ENCODE results near the gene CATSPERE.
A peak's percentile ranks its signal among the peaks of the same experiment; 100 is the strongest.
"Not testable (repeated sequence)": the region's sequence is repeated elsewhere in the genome, so short reads cannot be mapped to it uniquely, and the experiment has no call there.

The CATSPERE gene

GRCh38 chr1:244645890-244646289 lies 184.8 kb downstream of the CATSPERE start:
- TF ChIP-seq GATA1 (IDR thresholded peaks at IDR 0.05; ENCODE audit: low read depth, low read length) (no peak), POLR2A (IDR thresholded peaks at IDR 0.05; ENCODE audit: low read length) (no peak)

GRCh38 chr1:244647819-244648218 lies 186.7 kb downstream of the CATSPERE start:
- TF ChIP-seq GATA1 (IDR thresholded peaks at IDR 0.05; ENCODE audit: low read depth, low read length) (no peak), POLR2A (IDR thresholded peaks at IDR 0.05; ENCODE audit: low read length) (no peak)
- DNase-seq: no peak

More at GRCh38 chr1:244645890-244646289, 184.8 kb downstream of the CATSPERE start:
- no peak for DNase-seq

GRCh38 chr1:244651956-244652622 lies 191.0 kb downstream of the CATSPERE start:
- TF ChIP-seq GATA1 (IDR thresholded peaks at IDR 0.05; ENCODE audit: low read depth, low read length): no peak
- no peak for TF ChIP-seq POLR2A (IDR thresholded peaks at IDR 0.05; ENCODE audit: low read length)

GRCh38 chr1:244652623-244653438 lies 191.8 kb downstream of the CATSPERE start, which contains the start of gene DESI2:
TSS of gene DESI2 (plus strand) at chr1:244653126. CDS start at chr1:244653314, 188 bp downstream.
- peak; percentile 99 for DNase-seq
- TF ChIP-seq GATA1 (IDR thresholded peaks at IDR 0.05; ENCODE audit: low read depth, low read length) (no peak), POLR2A (IDR thresholded peaks at IDR 0.05; ENCODE audit: low read length) (peak; percentile 95)

More at GRCh38 chr1:244651956-244652622, 191.0 kb downstream of the CATSPERE start:
- no peak for DNase-seq

- TF ChIP-seq GATA1 (IDR thresholded peaks at IDR 0.05; ENCODE audit: low read depth, low read length) (no peak), POLR2A (IDR thresholded peaks at IDR 0.05; ENCODE audit: low read length) (no peak)
- DNase-seq: peak; percentile 51 to 71
Observed at GRCh38 chr1:244653439-244654107, 192.5 kb downstream of the CATSPERE start.

- TF ChIP-seq POLR2A (IDR thresholded peaks at IDR 0.05; ENCODE audit: low read length): no peak
- TF ChIP-seq GATA1 (IDR thresholded peaks at IDR 0.05; ENCODE audit: low read depth, low read length): no peak
- DNase-seq: peak; percentile 23 to 46
Observed at GRCh38 chr1:244654108-244655038, 193.3 kb downstream of the CATSPERE start.

GRCh38 chr1:244655186-244655585 lies 194.1 kb downstream of the CATSPERE start:
- TF ChIP-seq GATA1 (IDR thresholded peaks at IDR 0.05; ENCODE audit: low read depth, low read length) (no peak), POLR2A (IDR thresholded peaks at IDR 0.05; ENCODE audit: low read length) (no peak)
- DNase-seq: no peak

GRCh38 chr1:244657421-244657820 lies 196.3 kb downstream of the CATSPERE start:
- no peak for DNase-seq
- TF ChIP-seq POLR2A (IDR thresholded peaks at IDR 0.05; ENCODE audit: low read length) (no peak), GATA1 (IDR thresholded peaks at IDR 0.05; ENCODE audit: low read depth, low read length) (no peak)

- no peak for TF ChIP-seq GATA1 (IDR thresholded peaks at IDR 0.05; ENCODE audit: low read depth, low read length)
- no peak for TF ChIP-seq POLR2A (IDR thresholded peaks at IDR 0.05; ENCODE audit: low read length)
- DNase-seq: no peak
Observed at GRCh38 chr1:244659694-244660093, 198.6 kb downstream of the CATSPERE start.

GRCh38 chr1:244660595-244660994 lies 199.5 kb downstream of the CATSPERE start:
- TF ChIP-seq GATA1 (IDR thresholded peaks at IDR 0.05; ENCODE audit: low read depth, low read length): no peak
- TF ChIP-seq POLR2A (IDR thresholded peaks at IDR 0.05; ENCODE audit: low read length): no peak
- no peak for DNase-seq

- DNase-seq: not testable (repeated sequence)
Observed at GRCh38 chr1:244661569-244662312, 200.7 kb downstream of the CATSPERE start.

- TF ChIP-seq POLR2A (IDR thresholded peaks at IDR 0.05; ENCODE audit: low read length) (no peak), GATA1 (IDR thresholded peaks at IDR 0.05; ENCODE audit: low read depth, low read length) (no peak)
- DNase-seq: no peak
Observed at GRCh38 chr1:244662599-244662998, 201.5 kb downstream of the CATSPERE start.

Measured in erythroblast (primary cell).